ENCODE data around the gene ATP12A. TPM values are rescaled to one million over a fixed set of nuclear protein-coding genes. Genes with fewer than 3 reads are reported as not detected.

The ATP12A gene
- total and polyA plus RNA-seq, 2 of the 8 experiments (the other 6 are each of a cell fraction or from before 2014, with no cell fraction given): 0.80 to 1.3 TPM

DNA sequence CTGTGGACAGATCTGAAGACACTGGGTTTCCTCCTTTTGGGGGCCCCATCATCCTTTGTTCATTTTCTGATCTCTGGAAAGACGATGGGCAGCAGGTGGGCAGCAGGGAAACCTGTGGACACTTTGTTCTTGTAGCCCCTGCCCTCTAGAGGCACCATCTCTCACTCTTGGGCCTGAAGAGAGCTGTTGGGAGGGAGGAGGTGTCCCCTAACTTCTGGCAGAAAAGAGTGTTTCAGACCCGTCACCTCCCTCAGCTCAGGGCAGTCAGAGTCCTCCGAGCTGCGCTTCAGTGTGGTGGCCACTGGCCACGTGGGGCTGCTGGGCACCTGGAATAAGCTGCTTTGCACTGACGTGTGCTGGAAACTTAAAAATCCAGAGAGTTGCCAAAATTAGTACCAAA, 56.8 kb downstream of the ATP12A start:
- no peaks in the 10 kb centered on the region for H3K79me1 ChIP-seq (ENCODE audit: low read depth, low read length)
- no peak overlapping the region for H3K4me2 ChIP-seq (ENCODE audit: insufficient read depth in 1 of 2, low read depth in 2 of 2, low read length in 2 of 2)
- H2BK20ac ChIP-seq (ENCODE audit: low read length): no peak overlapping the region
- H4K5ac ChIP-seq (ENCODE audit: insufficient read length, low read depth, low read length): no peak overlapping the region
- H3K79me2 ChIP-seq (ENCODE audit: control insufficient read depth in 1 of 2, insufficient read depth in 2 of 2, low read length in 2 of 2): no peaks in the 10 kb centered on the region
- no peak overlapping the region for H2AFZ ChIP-seq (ENCODE audit: low read length)
- H4K8ac ChIP-seq (ENCODE audit: extremely low read depth, insufficient read depth, low read length): no peak overlapping the region
- H3K9me3 ChIP-seq (ENCODE audit: insufficient read depth in 2 of 2, low read depth in 1 of 2, low read length in 1 of 2): no peaks in the 10 kb centered on the region
- no peak overlapping the region for H3K56ac ChIP-seq (replicated peaks; ENCODE audit: insufficient read length, low read depth, low read length)
- H3K14ac ChIP-seq (ENCODE audit: insufficient read length): no peak overlapping the region
- WGBS, 2 experiments (ENCODE audit: extremely low coverage in 1 of 2, insufficient coverage in 1 of 2, insufficient read length in 1 of 2, insufficient replicate concordance in 2 of 2, low coverage in 1 of 2, low lambda C conversion rate in 2 of 2, missing lambda C conversion rate in 1 of 2): 60% methylated on average over 6 of the region's 6 CpGs; no CpG with 5 or more reads in 1 of the 2 experiments
- no peak overlapping the region for H2BK5ac ChIP-seq (ENCODE audit: low read depth, low read length)
- no peak overlapping the region for H4K91ac ChIP-seq (replicated peaks; ENCODE audit: insufficient read length, low read length)
- no peak overlapping the region for H2BK120ac ChIP-seq (replicated peaks; ENCODE audit: low read depth, low read length)
- H4K20me1 ChIP-seq (replicated peaks in 1 of 2; ENCODE audit: control insufficient read depth in 1 of 2, insufficient read depth in 2 of 2, low read length in 2 of 2): no peaks in the 10 kb centered on the region
- no peak overlapping the region for H3K23ac ChIP-seq (ENCODE audit: insufficient read length)
- DNase-seq (ENCODE audit: low read depth in 1 of 2, low spot score in 2 of 2) (peak in 1 of 2 experiments; percentile 45), FAIRE-seq (peak; percentile 82)
- H3K36me3 ChIP-seq (ENCODE audit: control insufficient read depth in 2 of 4, insufficient read depth in 4 of 4, low read length in 3 of 4): no peaks in the 10 kb centered on the region
- H2AK5ac ChIP-seq (ENCODE audit: low read depth, low read length): no peak overlapping the region
- no peak overlapping the region for H2BK15ac ChIP-seq (ENCODE audit: low read length)
- no peaks in the 10 kb centered on the region; a peak in 1 of 7 replicates for H3K4me1 ChIP-seq (replicated peaks in 1 of 4; ENCODE audit: control insufficient read depth in 3 of 4, insufficient read depth in 4 of 4, low read length in 3 of 4)
- no peaks in the 10 kb centered on the region; a peak in 2 of 7 replicates for H3K27me3 ChIP-seq (replicated peaks in 1 of 4; ENCODE audit: control insufficient read depth in 3 of 4, extremely low read depth in 1 of 4, insufficient read depth in 3 of 4, low read length in 3 of 4)
- ChIA-PET POLR2A (ENCODE audit: partially characterized antibody) (no interaction called here), CTCF (ENCODE audit: partially characterized antibody) (interaction anchor here (1.4 to 1.8 kb wide), 4 partner anchors 10 to 54 kb away, joined by 5 to 8 read pairs (median 6); no protein-coding TSS in a partner anchor)
- no peak overlapping the region for H3K18ac ChIP-seq (ENCODE audit: extremely low read depth, low read length)
- H3K9ac ChIP-seq (replicated peaks in 1 of 4; ENCODE audit: extremely low read depth in 1 of 4, low read depth in 3 of 4, low read length in 3 of 4): no peak overlapping the region
- H3K27ac ChIP-seq (ENCODE audit: low read depth, low read length): no peak overlapping the region
- no peak overlapping the region for H3K4me3 ChIP-seq (ENCODE audit: extremely low read depth in 1 of 4, insufficient read depth in 2 of 4, low read depth in 3 of 4, low read length in 4 of 4)
- H3K23me2 ChIP-seq (ENCODE audit: low read depth, low read length): no peaks in the 10 kb centered on the region
- TF ChIP-seq, protein P1, sequence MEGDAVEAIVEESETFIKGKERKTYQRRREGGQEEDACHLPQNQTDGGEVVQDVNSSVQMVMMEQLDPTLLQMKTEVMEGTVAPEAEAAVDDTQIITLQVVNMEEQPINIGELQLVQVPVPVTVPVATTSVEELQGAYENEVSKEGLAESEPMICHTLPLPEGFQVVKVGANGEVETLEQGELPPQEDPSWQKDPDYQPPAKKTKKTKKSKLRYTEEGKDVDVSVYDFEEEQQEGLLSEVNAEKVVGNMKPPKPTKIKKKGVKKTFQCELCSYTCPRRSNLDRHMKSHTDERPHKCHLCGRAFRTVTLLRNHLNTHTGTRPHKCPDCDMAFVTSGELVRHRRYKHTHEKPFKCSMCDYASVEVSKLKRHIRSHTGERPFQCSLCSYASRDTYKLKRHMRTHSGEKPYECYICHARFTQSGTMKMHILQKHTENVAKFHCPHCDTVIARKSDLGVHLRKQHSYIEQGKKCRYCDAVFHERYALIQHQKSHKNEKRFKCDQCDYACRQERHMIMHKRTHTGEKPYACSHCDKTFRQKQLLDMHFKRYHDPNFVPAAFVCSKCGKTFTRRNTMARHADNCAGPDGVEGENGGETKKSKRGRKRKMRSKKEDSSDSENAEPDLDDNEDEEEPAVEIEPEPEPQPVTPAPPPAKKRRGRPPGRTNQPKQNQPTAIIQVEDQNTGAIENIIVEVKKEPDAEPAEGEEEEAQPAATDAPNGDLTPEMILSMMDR (IDR thresholded peaks at IDR 0.05; ENCODE audit: control extremely low read depth in 1 of 3, insufficient read depth in 1 of 3, low read depth in 1 of 3, low read length in 3 of 3): peak in 2 of 3 experiments; percentile 39 to 46; a peak in 3 of 4 replicates
- TF ChIP-seq RAD21 (IDR thresholded peaks at IDR 0.05 in 1 of 2, conservative IDR thresholded peaks at IDR 0.05 in 1 of 2; ENCODE audit: low read depth in 2 of 2, low read length in 2 of 2) (peak; percentile 35 to 41; a peak in 3 of 4 replicates), GTF2F1 (IDR thresholded peaks at IDR 0.05; ENCODE audit: borderline replicate concordance, low read depth, low read length) (no peak)
- H3K4ac ChIP-seq (replicated peaks; ENCODE audit: insufficient read length, low read depth, low read length): no peak overlapping the region
- no peak overlapping the region for H2BK12ac ChIP-seq (ENCODE audit: low read depth, low read length)

All from H1 (cell line).